ENCODE measurements around the gene ACP4.

GRCh38 chr19:50743537-50743936 is 46.7 kb upstream of the ACP4 start:
- TF ChIP-seq POLR2AphosphoS5 (IDR thresholded peaks at IDR 0.05; ENCODE audit: low read depth, low read length) = no peak
- TF ChIP-seq SIN3A (IDR thresholded peaks at IDR 0.05; ENCODE audit: borderline replicate concordance, insufficient read depth, low read length) = no peak
- TF ChIP-seq REST (IDR thresholded peaks at IDR 0.05; ENCODE audit: insufficient read depth in 1 of 2, low read depth in 2 of 2, low read length in 2 of 2) = no peak

Measured in PFSK-1 (cell line).